Measurements from ENCODE around the gene CHAT.

Gene CHAT

GRCh38 chr10:49710966-49711365 lies 97.1 kb downstream of the CHAT start:
- Mint-ChIP-seq H3K27me3 (peaks cover 8% of the 10 kb centered on the region), H3K27ac (no peak overlapping the region), H3K36me3 (ENCODE audit: low read depth) (no peaks in the 10 kb centered on the region), H3K4me3 (no peak overlapping the region), H3K4me1 (no peaks in the 10 kb centered on the region), H3K9me3 (no peaks in the 10 kb centered on the region)
- DNase-seq (no peak), ATAC-seq (no peak)

GRCh38 chr10:49711481-49711880 lies 97.6 kb downstream of the CHAT start:
- Mint-ChIP-seq H3K27me3 (peaks cover 10% of the 10 kb centered on the region), H3K4me3 (no peak overlapping the region), H3K27ac (no peak overlapping the region), H3K4me1 (no peaks in the 10 kb centered on the region), H3K9me3 (no peaks in the 10 kb centered on the region), H3K36me3 (ENCODE audit: low read depth) (no peaks in the 10 kb centered on the region)
- no peak for DNase-seq
- ATAC-seq, result no peak

- DNase-seq, result no peak
- no peak for ATAC-seq
- no peak overlapping the region for H3K4me3 Mint-ChIP-seq
- no peaks in the 10 kb centered on the region for H3K36me3 Mint-ChIP-seq (ENCODE audit: low read depth)
- peaks cover 15% of the 10 kb centered on the region for H3K27me3 Mint-ChIP-seq
- H3K4me1 Mint-ChIP-seq, result no peaks in the 10 kb centered on the region
- no peak overlapping the region for H3K27ac Mint-ChIP-seq
- no peaks in the 10 kb centered on the region for H3K9me3 Mint-ChIP-seq
These were observed 99.4 kb downstream of the CHAT start for GRCh38 chr10:49713266-49713665.
